ENCODE measurements around the gene HAS3.
A peak's percentile ranks its signal among the peaks of the same experiment; 100 is the strongest.

HAS3 gene

GRCh38 chr16:69073181-69073702 lies 32.2 kb upstream of the HAS3 start (continued):
- TF ChIP-seq ZNF184 (tag by site-specific recombination; IDR thresholded peaks at IDR 0.05) = peak; percentile 78; the same call in 1 of the 2 replicates

- POLR2A ChIA-PET = no interaction called here
- Histone ChIP-seq H3K4me1 (ENCODE audit: control insufficient read depth, insufficient read depth, low read length) (peaks cover 7% of the 10 kb centered on the region), H3K9me3 (ENCODE audit: control insufficient read depth, insufficient read depth, low read depth, low read length) (no peaks in the 10 kb centered on the region), H3K36me3 (ENCODE audit: control insufficient read depth in 2 of 2, insufficient read depth in 1 of 2, low read length in 2 of 2) (no peaks in the 10 kb centered on the region), H3K27ac (ENCODE audit: extremely low read depth, low read depth, low read length) (no peak overlapping the region), H3K4me3 (ENCODE audit: low read depth, low read length) (no peak overlapping the region)
- CTCF ChIA-PET = interaction anchor here (0.7 kb wide), 1 partner anchor 567 kb away, joined by 5 read pairs; no protein-coding TSS in a partner anchor
- TF ChIP-seq ZBTB21 (tag by site-specific recombination; IDR thresholded peaks at IDR 0.05) = no peak
- TF ChIP-seq ZNF248 (tag by site-specific recombination; IDR thresholded peaks at IDR 0.05) = no peak
- TF ChIP-seq SCRT2 (tag by site-specific recombination; IDR thresholded peaks at IDR 0.05) = no peak
- TF ChIP-seq ZBTB20 (tag by site-specific recombination; IDR thresholded peaks at IDR 0.05) = no peak
- TF ChIP-seq, protein P1, sequence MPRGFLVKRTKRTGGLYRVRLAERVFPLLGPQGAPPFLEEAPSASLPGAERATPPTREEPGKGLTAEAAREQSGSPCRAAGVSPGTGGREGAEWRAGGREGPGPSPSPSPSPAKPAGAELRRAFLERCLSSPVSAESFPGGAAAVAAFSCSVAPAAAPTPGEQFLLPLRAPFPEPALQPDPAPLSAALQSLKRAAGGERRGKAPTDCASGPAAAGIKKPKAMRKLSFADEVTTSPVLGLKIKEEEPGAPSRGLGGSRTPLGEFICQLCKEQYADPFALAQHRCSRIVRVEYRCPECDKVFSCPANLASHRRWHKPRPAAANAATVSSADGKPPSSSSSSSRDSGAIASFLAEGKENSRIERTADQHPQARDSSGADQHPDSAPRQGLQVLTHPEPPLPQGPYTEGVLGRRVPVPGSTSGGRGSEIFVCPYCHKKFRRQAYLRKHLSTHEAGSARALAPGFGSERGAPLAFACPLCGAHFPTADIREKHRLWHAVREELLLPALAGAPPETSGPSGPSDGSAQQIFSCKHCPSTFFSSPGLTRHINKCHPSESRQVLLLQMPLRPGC (tag by site-specific recombination; IDR thresholded peaks at IDR 0.05) = no peak
- TF ChIP-seq, protein P2, sequence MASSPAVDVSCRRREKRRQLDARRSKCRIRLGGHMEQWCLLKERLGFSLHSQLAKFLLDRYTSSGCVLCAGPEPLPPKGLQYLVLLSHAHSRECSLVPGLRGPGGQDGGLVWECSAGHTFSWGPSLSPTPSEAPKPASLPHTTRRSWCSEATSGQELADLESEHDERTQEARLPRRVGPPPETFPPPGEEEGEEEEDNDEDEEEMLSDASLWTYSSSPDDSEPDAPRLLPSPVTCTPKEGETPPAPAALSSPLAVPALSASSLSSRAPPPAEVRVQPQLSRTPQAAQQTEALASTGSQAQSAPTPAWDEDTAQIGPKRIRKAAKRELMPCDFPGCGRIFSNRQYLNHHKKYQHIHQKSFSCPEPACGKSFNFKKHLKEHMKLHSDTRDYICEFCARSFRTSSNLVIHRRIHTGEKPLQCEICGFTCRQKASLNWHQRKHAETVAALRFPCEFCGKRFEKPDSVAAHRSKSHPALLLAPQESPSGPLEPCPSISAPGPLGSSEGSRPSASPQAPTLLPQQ (tag by site-specific recombination; IDR thresholded peaks at IDR 0.05) = no peak
- no peak for TF ChIP-seq ZNF239 (tag by site-specific recombination; IDR thresholded peaks at IDR 0.05)
- no peak for TF ChIP-seq ZNF23 (tag by site-specific recombination; IDR thresholded peaks at IDR 0.05; ENCODE audit: borderline replicate concordance)
- TF ChIP-seq ZNF658 (tag by site-specific recombination; IDR thresholded peaks at IDR 0.05) = no peak
- TF ChIP-seq ZNF473 (tag by site-specific recombination; IDR thresholded peaks at IDR 0.05) = no peak
- no peak for TF ChIP-seq KLF10 (tag by site-specific recombination; IDR thresholded peaks at IDR 0.05)
Measured at GRCh38 chr16:69077251-69077650, 28.2 kb upstream of the HAS3 start.

DNA sequence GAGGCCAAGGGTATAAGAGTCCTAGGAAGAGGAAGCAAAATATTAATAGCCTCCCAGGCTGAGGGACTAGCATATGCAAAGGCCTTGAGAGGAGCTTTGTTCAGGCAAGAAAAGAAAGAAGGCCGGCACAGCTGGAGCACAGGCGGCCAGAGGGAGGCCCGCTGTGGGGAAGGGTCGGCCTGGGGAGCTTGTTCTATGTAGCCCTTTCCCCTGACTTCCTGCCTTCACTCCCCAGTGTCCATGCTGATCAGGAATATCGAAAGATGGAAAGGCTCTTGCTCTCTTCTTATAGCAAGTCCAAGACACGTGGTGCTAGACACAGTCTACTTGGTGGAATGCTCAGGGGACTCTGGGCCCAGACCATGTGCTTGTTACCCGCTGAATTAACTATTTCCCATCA lies 27.4 kb upstream of the HAS3 start:
- TF ChIP-seq, protein P3, sequence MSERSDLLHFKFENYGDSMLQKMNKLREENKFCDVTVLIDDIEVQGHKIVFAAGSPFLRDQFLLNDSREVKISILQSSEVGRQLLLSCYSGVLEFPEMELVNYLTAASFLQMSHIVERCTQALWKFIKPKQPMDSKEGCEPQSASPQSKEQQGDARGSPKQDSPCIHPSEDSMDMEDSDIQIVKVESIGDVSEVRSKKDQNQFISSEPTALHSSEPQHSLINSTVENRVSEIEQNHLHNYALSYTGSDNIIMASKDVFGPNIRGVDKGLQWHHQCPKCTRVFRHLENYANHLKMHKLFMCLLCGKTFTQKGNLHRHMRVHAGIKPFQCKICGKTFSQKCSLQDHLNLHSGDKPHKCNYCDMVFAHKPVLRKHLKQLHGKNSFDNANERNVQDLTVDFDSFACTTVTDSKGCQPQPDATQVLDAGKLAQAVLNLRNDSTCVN (tag by site-specific recombination; optimal IDR thresholded peaks at IDR 0.05) = no peak
- TF ChIP-seq REPIN1 (tag by site-specific recombination; IDR thresholded peaks at IDR 0.05; ENCODE audit: low read depth) (no peak), ZBTB7A (tag by site-specific recombination; IDR thresholded peaks at IDR 0.05; ENCODE audit: low read depth) (no peak), EGR2 (tag by site-specific recombination; IDR thresholded peaks at IDR 0.05; ENCODE audit: low read depth) (no peak), ZIC2 (tag by site-specific recombination; IDR thresholded peaks at IDR 0.05) (0 out of 2 replicates have a peak, but pooled peaks have one; percentile 10), ZBTB6 (tag by site-specific recombination; IDR thresholded peaks at IDR 0.05) (no peak)
- H3K27ac ChIP-seq (ENCODE audit: extremely low read depth, low read depth, low read length) = no peak overlapping the region
- H3K4me1 ChIP-seq (ENCODE audit: control insufficient read depth, insufficient read depth, low read length) = no peaks in the 10 kb centered on the region
- no peaks in the 10 kb centered on the region for H3K36me3 ChIP-seq (ENCODE audit: control insufficient read depth in 2 of 2, insufficient read depth in 1 of 2, low read length in 2 of 2)
- ChIA-PET CTCF (no interaction called here), POLR2A (no interaction called here)
- H3K9me3 ChIP-seq (ENCODE audit: control insufficient read depth, insufficient read depth, low read depth, low read length) = no peaks in the 10 kb centered on the region
- H3K4me3 ChIP-seq (ENCODE audit: low read depth, low read length) = no peak overlapping the region
